Stimulated activated CD4-positive, alpha-beta T cell treated with anti-CD3 and anti-CD28 coated beads, Interleukin-12 subunit alpha, Interleukin-12 subunit beta, amount 100 ng/mL, for 24 hours (primary cell): ENCODE data around the gene COA8.

ENCODE experiments used
- DNase-seq, 2 experiments: peaks; one replicate each; pipeline ENCODE4 v3.0.0-alpha.2; 2020; ENCODE audit warnings: low read depth in 2 of 2

COA8 gene

DNA sequence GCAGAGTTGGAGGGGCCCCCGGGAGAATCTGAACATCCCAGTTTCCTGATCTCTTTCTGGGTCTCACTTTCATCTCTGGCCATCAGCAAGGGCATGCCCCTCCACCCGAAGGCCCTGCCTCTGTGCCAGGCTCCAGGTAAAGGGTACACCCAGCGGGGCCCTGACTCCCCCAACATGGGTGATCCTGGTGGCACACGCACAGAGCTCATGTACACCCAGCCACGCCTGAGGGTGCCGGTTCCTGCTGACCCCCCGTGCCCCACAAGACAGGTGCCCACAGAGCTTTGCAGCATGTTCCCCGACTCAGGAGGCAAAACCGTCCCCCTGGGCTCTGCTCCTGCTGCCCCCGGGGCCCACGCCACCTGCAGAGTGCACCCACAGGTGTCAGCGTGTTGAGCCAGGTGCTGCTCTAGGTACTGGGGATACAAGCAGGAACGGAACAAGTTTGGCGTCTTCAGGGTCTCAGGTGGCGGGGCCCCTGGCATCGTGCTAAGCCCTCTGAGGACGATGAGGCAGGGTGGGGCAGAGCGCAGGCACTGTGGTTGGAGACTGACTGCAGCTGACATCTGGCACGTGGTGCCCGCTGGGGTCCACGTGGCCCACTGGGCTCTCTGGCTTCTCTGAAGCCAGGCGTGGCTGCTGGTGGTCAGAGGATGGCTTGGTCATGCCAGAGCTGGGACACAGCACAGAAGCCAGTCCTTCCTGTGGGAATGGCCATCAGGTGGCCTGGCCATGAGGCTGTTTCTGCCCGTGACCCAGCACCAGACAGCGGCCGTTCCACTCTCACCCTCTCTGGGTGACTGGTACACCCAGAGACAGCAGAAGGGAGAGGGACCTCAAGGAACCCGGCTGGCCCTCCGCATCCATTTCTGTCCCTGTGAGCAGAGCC is 14.1 kb upstream of the COA8 start:
- no peak for DNase-seq

DNA sequence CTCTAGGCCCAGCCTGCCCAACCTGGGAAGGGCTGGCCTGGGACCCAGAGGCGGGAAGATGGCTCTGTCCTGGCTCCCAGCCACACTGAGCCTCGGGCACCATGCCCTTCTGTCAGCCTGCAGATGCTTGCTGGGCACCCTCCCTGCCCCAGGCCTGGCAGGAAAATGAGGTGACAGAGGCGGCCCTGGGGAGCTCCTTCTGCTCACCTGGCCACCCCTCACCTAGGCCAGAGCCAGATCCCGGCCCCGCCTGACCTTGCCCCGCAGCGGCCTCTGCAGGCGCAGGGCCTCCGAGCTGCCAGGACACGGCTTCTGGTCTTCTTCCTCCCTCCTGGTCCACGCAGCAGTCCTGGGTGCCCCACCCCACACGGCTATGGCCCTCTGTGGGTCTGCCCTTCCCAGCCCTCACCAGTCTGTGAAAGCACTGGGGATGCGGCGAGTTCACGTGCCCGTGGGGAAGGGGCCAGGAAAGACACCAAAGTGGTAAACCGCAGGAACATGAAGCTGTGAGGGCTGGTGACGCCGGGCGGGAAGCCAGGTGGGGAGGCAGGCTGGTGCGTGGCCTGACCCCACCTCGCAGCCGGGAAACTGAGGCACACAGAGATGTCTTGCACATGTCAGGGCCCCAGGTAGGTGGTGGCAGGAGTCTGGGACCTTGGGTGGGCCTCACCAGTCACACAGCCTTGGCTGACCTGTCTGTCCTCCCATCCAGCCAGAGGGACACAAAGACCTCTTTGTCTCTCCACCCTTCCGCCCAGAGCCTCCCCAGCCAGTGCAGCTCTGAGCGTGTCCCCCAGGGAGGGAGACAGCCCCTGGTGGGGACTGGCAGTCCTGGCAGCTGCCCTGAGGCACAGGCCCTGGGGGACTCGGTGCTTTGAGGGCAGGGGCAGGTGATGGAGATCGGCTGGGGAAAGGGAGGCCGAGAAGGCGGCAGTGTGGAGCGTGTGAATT is 13.1 kb upstream of the COA8 start:
- no peak for DNase-seq

DNA sequence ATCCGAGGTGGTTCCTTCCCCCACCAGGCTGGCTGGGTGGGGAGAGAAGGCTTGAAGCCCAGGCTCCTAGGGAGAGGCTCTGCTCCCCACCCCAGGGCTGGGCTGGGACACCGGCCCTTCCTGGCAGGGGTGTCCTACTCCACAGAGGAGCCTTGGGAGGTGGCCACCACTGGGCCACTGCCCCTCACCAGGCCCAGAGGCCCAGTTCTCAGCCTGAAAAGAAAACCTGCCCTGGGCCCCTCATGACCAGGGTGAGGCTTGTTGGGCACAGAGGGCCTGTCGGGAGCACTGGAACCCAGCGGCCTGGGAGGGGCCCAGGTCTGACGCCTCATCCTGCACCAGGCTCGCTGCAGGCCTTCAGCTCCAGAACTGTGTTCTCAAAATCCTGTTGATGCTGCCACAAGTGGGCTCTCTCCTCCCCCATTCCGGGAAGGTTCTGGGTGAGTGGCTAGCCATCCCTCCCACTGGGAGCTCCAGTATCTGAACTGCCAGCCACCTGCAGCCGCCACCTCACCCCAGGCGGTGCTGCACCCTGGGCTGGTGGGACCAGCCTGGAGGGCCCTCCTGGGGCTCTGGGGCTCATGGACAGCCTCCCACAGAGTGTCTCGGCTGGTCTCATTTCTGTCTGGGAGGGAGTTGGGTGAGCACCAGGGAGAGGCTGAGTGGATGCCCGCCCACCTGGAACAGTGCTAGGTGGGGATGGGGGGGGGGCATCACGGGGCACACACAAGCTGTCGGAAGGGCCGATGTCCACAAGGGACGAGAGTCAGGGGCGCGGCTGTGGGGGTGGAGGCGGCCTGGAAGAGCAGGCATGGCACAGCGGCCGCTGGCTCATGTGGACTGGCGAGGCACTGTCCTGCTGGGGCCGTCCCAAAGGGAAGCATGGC is 12.1 kb upstream of the COA8 start:
- no peak for DNase-seq

DNA sequence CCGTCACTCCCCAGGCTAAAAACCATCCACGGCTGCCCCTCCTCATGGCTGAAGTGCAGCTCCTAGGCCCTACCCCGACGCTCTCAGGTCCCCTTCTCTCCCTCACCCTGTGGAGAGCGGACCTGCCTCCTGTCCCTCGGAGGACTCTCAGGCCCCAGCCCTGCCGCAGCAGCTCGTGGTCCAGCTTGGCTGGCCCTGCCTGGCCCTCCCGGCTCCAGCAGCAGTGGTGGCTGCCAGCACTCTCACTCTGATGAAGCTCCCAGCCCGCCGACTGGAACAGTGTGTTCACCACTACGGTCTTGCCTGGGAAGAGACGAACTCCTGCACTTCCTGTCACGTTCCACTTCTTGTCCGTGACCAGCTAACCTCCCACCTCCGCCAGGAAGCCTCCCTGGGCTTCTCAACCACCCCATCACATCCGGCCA is 11.4 kb upstream of the COA8 start:
- DNase-seq = no peak

DNA sequence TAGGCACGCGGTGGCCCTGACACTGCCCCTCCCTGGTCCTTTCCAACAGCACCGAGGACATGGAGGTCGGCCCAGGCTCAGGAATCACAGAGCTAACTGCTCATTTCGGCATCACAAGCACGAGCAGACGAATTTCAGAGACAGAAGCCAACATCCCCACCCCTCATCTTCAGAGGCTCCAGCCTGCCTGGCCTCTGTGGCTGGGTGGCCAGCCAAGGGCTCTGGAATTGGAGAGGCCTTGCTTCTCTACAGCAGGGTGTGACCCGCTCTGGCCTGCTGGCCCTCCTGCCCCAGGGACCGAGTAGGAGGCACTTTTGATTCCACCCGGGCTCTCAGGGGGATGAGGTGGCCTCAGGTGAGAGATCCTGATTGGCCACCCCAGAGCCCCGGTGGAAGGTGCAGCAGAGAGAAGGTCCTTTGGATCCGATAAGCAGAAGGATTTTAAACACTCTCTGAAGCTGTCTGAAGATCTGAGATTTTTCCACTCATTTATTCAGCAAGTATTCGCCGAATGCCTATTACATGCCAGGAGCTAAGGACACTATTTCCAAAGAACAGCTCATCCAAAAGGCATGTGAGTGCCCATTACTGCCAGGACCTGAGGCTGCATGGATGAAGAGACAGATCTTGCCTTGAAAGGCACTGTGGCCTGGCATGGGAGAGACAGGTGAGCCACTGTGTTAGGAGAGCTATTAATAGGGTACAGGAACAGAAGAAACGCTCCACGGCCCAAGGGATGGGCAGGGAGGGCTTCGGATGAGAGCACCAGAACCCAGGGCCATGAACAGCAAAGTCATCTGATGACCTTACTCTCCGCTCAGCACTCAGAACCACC is 10.5 kb upstream of the COA8 start:
- DNase-seq = no peak

DNA sequence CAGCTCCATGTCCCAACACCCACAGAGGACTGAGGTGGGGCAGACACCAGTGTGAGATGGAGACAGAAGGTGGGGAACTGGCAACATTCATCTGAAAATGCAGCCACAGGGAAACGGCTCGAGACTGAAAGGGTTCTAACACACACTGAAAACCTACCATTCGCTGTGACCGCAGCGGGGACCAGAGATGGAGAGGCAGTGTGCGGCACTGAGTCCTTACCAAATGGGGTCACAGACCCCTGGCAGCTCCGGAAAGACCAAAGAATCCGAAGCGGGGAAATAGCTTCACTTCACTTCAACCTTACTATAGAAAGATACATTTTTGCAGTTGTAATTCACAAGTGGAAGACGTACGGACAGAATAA is 9.9 kb upstream of the COA8 start:
- no peak for DNase-seq

DNA sequence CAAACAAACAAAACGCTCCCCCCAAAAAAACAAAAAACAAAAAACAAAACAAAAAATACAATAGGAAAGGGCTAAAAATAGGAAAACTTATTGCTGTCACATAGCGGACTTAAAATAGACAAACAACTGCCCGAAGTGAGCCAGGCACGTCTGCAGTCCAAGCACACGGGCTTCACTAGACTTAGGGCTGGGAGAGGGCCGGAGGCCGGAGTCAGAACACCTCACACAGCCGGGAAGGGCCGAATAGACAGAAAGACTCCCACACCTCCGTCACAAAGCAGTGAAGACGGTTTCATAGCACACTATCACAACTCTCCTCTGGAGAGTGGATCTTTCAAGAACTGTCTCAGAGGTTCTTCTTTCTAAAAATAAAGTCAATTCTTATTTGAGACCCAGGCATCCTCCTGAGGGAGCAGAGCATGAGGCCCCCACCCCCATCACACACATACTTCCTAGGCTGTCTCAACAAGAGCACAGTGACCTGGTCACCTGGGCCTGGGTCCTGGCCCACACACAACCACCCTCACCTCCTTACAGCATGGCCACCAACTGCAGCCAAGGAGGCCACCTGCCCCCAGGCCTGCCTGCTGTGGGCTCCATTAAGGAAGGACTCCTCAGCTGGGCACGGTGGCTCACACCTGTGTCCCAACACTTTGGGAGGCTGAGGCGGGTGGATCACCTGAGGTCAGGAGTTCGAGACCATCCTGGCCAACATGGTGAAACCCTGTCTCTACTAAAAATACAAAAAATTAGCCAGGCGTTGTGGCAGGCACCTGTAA is 7.0 kb upstream of the COA8 start:
- no peak for DNase-seq

DNA sequence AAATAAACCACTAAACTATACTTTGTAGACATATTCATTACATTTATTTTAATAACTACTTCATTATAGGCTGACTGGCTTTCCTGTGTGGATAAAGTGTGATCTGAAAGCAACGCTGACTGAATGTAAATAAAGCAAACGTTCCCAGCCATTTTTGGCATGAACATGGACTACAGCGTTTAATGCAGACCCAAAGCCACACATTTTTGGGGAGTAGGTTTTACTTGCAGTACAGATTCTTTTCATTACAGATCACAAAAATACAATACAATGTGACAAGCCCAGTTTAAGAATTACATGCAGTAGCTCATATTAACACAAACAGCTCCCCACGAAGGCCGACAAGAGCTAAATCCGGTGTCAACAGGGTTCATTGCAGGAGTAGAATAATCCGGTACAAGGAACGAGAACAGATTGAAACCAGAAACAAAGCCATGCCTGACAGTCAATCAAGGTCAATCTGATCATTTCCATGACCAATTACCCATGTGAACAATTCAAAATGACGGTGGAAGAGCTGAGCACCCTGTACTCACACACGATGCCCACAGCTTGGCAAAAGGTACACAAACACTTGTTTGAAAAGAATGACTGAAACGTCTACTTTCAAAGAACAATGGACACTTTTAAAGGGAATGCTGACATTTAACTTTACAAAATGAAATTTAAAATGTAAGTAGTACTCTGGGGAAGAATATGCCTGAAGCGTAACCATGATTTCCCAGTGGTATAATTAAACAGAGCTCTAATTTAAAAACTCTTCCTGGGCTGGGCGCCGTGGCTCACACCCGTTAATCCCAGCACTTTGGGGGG is 5.6 kb upstream of the COA8 start:
- DNase-seq = no peak

DNA sequence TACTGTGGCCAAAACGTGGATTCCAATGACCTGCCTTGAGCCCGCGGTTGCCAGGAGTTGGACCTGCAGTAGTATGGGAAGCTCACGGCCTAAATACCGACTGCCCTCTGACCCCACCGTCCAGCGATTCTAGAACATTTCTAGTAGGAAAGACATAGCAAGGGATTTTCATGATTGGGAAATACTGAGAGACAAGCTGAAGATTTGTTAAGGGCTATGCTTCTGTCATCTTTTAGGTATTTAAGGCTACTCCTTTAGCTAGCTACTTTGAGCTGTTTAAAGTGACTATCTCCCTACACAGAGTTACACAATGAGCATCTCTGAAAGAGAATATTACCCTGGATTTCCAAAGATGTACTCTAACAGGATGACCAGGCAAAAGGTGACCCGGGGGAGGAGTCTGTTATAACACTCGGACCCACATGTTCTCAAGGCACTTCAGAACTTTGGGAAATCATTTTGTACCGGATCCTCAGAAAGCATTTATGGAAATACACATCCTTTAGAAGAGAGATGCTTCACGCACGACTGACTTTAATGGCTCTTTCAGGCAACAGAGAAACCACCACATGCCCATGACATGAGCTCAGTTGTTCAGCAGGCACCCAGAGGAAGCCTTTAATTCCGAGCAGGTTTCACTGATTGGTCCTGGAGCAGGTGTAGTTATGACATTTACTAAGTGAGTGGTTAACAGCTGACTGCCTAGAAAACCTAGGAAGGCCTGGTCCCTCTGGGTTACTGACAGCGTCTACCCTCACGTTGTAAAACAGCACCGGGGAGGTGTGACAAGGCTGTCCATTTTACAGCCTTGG is 4.5 kb upstream of the COA8 start:
- DNase-seq = no peak

DNA sequence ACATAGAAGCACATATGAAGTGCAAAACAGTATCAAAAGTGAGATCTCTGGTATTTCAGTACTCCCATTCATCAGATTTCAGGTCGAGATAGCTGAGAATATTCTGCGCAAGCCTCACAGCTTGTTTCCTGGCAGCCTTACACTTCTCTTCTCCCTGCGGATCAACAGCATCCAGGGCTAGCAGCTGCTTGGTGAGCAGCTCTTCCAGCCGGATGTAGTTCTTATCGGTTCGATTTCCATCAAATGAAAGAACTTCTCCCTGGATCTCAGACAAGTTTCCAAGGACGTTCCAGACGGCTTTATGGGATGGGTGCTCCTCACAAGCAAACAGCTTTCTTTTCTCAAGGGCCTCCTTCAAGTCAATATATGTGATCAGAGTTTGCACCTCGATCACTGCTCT is 3.0 kb upstream of the COA8 start:
- DNase-seq = no peak

DNA sequence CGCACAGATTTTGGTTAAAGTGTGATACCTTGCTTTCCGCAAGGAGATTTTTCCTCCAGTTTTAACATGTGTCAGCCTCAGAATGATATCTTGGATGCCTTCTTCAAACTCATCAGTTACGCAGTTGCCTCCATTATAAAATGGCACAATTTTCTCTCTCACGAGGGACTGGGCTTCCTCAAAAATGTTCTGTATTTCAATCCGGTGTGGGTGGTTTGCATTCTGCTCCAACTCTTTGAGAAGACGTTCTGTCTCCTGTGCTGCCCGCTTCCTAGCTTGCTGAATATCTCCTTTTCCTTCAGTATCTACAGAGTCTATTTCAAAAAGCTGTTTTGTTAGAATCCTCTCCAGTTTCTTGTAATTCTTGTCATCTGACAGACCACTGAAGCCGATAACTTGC is 2.1 kb upstream of the COA8 start:
- DNase-seq = no peak

DNA sequence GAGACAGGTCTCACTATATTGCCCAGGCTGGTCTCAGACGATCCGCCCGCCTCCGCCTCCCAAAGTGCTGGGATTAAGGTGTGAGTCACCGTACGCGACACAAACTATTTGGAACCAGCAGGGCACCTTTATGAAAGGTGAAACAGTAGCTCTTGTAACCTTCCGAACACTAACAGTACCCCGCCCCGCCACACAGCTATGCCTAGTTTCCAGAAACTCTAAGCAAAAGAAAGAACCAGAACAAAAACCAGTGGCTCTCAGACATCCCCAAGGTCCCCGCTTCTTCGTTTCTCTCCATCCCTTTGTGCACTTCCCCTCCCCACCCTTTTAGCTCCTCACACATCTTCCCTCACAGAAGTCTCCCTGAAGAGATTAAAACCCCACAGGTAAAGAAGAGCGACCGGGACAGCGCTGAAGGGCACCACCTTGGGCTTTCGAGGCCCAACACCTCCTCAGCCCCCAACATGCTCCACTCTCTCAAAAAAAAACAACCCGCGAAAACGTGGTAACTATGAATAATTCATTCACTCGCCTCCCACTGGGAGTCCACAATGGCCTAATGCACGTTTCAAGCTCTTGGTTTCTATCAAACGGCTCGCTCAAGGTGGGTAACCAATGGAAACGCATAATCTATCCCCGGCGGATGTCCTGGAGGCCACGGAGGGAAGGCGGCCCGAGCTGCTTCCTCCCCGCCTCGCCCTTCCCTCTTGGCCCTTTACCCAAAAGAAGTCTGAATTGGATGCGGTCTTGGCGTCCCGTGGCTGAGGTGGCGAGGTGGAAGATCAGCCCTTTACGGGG is 1.2 kb upstream of the COA8 start:
- no peak for DNase-seq

DNA sequence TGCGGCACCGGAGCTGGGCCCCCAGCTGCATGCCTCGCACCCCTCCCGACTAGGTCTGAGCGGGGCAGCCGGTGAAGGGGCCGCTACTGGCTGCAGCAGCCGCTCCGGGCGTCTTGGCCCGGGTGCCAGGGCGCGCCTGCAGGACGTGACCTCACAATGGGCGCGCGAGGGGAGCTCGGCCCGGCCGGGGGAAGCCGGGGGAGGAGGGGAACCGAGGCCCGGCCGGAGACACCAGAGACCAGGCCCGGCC is 656 bp upstream of the COA8 start:
- DNase-seq = no peak

DNA sequence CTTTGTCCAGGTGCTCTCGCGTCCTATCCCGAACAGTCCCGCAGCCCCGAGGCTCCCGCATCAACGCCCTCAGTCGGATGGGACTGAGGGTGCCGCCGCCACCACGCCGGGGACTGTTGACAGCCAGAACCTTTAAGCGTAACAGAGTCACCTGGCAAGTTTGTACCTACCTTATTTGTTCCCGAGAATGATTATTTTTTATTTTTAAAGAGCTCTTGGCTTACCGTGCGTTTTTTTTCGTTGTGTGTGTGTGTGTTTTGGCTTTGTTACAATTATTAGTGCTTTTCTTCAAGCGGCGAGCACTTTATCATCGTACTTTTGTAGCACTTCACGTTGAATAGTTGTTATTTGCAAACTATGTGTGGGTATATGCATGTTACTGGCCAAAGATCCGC is 463 bp downstream of the COA8 start:
- DNase-seq = no peak

DNA sequence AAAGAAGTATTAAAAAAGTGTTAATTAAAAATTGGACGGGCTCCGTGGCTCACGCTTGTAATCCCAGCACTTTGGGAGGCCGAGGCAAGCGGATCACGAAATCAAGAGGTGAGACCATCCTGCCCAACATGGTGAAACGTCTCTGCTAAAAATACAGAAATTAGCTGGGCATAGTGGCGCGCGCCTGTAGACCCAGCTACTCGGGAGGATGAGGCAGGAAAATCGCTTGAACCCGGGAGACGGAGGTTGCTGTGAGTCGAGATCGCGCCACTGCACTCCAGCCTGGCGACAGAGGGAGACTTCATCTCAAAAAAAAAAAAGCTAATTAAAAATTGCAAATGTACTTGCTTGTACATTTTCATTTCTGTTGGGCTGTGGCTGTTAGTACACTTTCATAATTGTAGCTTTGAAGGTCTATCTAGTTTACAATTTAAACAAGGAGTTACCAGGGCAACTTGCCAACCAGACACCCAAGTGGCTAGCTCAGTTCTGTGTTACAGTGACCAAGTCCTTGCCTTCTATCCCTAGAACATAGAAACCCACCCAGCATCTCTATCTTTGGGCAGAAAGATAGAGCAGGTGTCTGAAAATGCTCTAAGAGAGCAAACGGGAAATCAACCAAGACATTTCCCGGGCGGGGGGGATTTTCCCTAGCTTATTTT is 1.2 kb downstream of the COA8 start:
- DNase-seq = no peak

DNA sequence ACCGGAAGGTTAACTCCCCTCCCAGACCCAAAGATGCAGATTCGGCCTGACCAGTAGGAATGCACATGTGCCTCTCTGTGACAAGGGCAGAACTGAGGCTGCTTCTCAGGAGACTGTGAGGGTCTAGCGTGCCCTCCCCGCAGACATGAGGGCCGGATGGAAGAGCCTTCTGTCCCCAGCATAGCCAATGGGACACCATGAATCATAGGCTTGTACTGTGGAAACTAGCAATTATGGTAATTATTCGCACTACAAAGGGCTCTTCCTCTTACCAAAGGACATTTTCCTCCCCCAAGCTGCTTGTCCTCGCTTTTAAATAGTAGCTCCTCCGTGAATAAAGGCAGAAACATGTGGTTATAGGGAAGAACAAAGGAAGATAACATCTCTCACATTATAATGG is 6.2 kb downstream of the COA8 start:
- no peak for DNase-seq

DNA sequence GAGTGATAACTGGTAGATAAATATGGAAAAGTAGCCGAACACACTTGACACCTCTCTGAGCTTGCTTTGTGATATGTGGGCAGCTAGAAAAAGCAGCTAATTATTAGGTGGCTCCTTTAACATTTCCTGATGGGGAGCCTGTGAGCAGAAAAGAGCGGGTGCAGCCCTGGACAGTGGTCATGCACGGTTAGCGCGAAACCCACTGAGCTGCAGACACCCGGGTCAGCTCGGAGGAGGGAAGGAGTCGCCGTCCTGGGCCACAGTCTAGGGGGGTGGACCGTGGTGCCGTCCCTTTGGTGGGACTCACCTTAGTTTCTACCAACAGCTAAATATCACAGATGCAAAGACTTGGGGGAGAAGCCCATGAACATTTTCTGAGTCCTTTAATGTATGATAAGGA is 6.6 kb downstream of the COA8 start:
- DNase-seq = no peak
